Measurements from ENCODE around the gene MYG1.

- TF ChIP-seq, protein P1, sequence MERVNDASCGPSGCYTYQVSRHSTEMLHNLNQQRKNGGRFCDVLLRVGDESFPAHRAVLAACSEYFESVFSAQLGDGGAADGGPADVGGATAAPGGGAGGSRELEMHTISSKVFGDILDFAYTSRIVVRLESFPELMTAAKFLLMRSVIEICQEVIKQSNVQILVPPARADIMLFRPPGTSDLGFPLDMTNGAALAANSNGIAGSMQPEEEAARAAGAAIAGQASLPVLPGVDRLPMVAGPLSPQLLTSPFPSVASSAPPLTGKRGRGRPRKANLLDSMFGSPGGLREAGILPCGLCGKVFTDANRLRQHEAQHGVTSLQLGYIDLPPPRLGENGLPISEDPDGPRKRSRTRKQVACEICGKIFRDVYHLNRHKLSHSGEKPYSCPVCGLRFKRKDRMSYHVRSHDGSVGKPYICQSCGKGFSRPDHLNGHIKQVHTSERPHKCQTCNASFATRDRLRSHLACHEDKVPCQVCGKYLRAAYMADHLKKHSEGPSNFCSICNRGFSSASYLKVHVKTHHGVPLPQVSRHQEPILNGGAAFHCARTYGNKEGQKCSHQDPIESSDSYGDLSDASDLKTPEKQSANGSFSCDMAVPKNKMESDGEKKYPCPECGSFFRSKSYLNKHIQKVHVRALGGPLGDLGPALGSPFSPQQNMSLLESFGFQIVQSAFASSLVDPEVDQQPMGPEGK (tag by site-specific recombination; IDR thresholded peaks at IDR 0.05), result no peak
- TF ChIP-seq, protein P2, sequence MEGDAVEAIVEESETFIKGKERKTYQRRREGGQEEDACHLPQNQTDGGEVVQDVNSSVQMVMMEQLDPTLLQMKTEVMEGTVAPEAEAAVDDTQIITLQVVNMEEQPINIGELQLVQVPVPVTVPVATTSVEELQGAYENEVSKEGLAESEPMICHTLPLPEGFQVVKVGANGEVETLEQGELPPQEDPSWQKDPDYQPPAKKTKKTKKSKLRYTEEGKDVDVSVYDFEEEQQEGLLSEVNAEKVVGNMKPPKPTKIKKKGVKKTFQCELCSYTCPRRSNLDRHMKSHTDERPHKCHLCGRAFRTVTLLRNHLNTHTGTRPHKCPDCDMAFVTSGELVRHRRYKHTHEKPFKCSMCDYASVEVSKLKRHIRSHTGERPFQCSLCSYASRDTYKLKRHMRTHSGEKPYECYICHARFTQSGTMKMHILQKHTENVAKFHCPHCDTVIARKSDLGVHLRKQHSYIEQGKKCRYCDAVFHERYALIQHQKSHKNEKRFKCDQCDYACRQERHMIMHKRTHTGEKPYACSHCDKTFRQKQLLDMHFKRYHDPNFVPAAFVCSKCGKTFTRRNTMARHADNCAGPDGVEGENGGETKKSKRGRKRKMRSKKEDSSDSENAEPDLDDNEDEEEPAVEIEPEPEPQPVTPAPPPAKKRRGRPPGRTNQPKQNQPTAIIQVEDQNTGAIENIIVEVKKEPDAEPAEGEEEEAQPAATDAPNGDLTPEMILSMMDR (tag by site-specific recombination; IDR thresholded peaks at IDR 0.05), result no peak
- TF ChIP-seq YY1 (tag by site-specific recombination; IDR thresholded peaks at IDR 0.05) (no peak), KLF16 (tag by site-specific recombination; IDR thresholded peaks at IDR 0.05) (no peak), RBAK (tag by site-specific recombination; IDR thresholded peaks at IDR 0.05) (no peak), ZEB2 (tag by site-specific recombination; IDR thresholded peaks at IDR 0.05) (no peak), ZNF791 (tag by site-specific recombination; IDR thresholded peaks at IDR 0.05) (no peak), ZBTB1 (tag by site-specific recombination; IDR thresholded peaks at IDR 0.05) (no peak), MZF1 (tag by site-specific recombination; IDR thresholded peaks at IDR 0.05; ENCODE audit: borderline replicate concordance) (no peak), ZNF175 (tag by site-specific recombination; IDR thresholded peaks at IDR 0.05) (no peak), ZNF274 (IDR thresholded peaks at IDR 0.05; ENCODE audit: low read length) (no peak), ZNF274 (tag by site-specific recombination; IDR thresholded peaks at IDR 0.05; ENCODE audit: borderline replicate concordance) (no peak)
These were observed 46.1 kb downstream of the MYG1 start for GRCh38 chr12:53345486-53346188.

Measured in HEK293 (cell line).